Thyroid gland (tissue), 4 donors: Measurements from ENCODE around the gene TRAF7. TPM values are rescaled to one million over a fixed set of nuclear protein-coding genes. Genes with fewer than 3 reads are reported as not detected.

Experiments used
- DNase-seq, 2 donors: peaks; one replicate each; pipeline ENCODE4 v3.0.0-alpha.2; 2019
- H3K27ac ChIP-seq, 3 donors: fragments of 200-600 bp; sonication (generic); 1 replicate in 2 of 3; 2 replicates in 1 of 3; pipeline ENCODE4 v1.5.1; 2016 to 2019; ENCODE audit warnings: mild to moderate bottlenecking in 1 of 3, moderate library complexity in 1 of 3
- H3K27me3 ChIP-seq: fragments of 200-600 bp; sonication (generic); one replicate; pipeline ENCODE4 v1.5.1; 2019
- H3K36me3 ChIP-seq, 2 donors: fragments of 200-600 bp; sonication (generic); one replicate each; pipeline ENCODE4 v1.5.1; 2016 to 2019
- H3K4me1 ChIP-seq, 2 donors: fragments of 200-600 bp; sonication (generic); one replicate each; pipeline ENCODE4 v1.5.1; 2017 to 2019
- H3K4me3 ChIP-seq, 3 donors: fragments of 200-600 bp; sonication (generic); replicated peaks in 1 of 3; 1 replicate in 2 of 3; 2 replicates in 1 of 3; pipeline ENCODE4 v1.5.1; 2016; ENCODE audit warnings: mild to moderate bottlenecking in 1 of 3
- H3K9me3 ChIP-seq: fragments of 200-600 bp; sonication (generic); one replicate; pipeline ENCODE4 v1.5.1; 2017
- POLR2A ChIP-seq, 2 donors: fragments of 450-650 bp; IDR thresholded peaks; one replicate each; pipeline ENCODE4 v1.6.1; 2017; ENCODE audit warnings: antibody characterized with exemption in 2 of 2, mild to moderate bottlenecking in 2 of 2, moderate library complexity in 1 of 2
- WGBS, 2 donors: methylation state at CpG; one replicate each; pipeline ENCODE4 v1.1.5; 2017; 5-methylcytosine and 5-hydroxymethylcytosine counted together
- intact Hi-C: fragments of 100-400 bp; cut with DNase I; formaldehyde crosslinking; loops from one replicate; pipeline ENCODE4 v1.15.1; 2023
- microRNA counts, 2 donors: library from miRNA; unstranded; fragments of <30 nt; microRNA quantifications; one replicate each; lab custom pipeline; 2016 to 2017
- microRNA-seq: library from miRNA; unstranded; fragments of <30 nt; microRNA quantifications from one replicate; pipeline ENCODE4, GENCODE V29; 2016
- small RNA-seq: library from RNA; depleted of rRNA; stranded (forward); fragments of <200 nt; gene quantifications from one replicate; pipeline ENCODE3, GENCODE V24; 2016
- total RNA-seq, 4 donors: library from RNA; depleted of rRNA; stranded (reverse); fragments of >200 nt; gene quantifications; one replicate each; pipeline ENCODE4 v1.2.3, GENCODE V29; 2016
- TF ChIP-seq, protein P1 (sequence below), 6 experiments: fragments of 200-600 bp in 3 of 6; fragments of 450-650 bp in 3 of 6; sonication (generic) in 3 of 6; IDR thresholded peaks; one replicate each; pipeline ENCODE4 v1.5.1; 2016 to 2019; ENCODE audit warnings: antibody characterized with exemption in 6 of 6, mild to moderate bottlenecking in 2 of 6, inconsistent platforms in 1 of 6, moderate library complexity in 1 of 6

The TRAF7 gene
- total RNA-seq, 4 donors from 2014 or later: 27.7 to 51.9 (median 41.5) TPM

GRCh38 chr16:2223221-2223941 is 67.8 kb downstream of the TRAF7 start, which contains the start of gene E4F1:
Gene E4F1 (plus strand): TSS chr16:2223591. CDS start chr16:2223614, 23 bp downstream.
- 0% methylated on average over 47 of the region's 82 CpGs; no CpG with 5 or more reads in 1 of the 2 donors for WGBS, 2 donors
- Histone ChIP-seq H3K4me3 (peak within 1 kb of the TSS; percentile 38 to 94 (median 72)), H3K4me1 (peaks cover 10 to 24% of the 10 kb centered on the region in 2 donors), H3K9me3 (no peaks in the 10 kb centered on the region), H3K36me3 (peaks cover 2 to 5% of the 10 kb centered on the region in 2 donors), H3K27me3 (no peaks in the 10 kb centered on the region), H3K27ac (peak within 1 kb of the TSS; percentile 62 to 86 (median 71))
- DNase-seq: peak; percentile 100
- TF ChIP-seq, protein P1, sequence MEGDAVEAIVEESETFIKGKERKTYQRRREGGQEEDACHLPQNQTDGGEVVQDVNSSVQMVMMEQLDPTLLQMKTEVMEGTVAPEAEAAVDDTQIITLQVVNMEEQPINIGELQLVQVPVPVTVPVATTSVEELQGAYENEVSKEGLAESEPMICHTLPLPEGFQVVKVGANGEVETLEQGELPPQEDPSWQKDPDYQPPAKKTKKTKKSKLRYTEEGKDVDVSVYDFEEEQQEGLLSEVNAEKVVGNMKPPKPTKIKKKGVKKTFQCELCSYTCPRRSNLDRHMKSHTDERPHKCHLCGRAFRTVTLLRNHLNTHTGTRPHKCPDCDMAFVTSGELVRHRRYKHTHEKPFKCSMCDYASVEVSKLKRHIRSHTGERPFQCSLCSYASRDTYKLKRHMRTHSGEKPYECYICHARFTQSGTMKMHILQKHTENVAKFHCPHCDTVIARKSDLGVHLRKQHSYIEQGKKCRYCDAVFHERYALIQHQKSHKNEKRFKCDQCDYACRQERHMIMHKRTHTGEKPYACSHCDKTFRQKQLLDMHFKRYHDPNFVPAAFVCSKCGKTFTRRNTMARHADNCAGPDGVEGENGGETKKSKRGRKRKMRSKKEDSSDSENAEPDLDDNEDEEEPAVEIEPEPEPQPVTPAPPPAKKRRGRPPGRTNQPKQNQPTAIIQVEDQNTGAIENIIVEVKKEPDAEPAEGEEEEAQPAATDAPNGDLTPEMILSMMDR (IDR thresholded peaks at IDR 0.05): no peak
- peak; percentile 31 to 92 for TF ChIP-seq POLR2A (IDR thresholded peaks at IDR 0.05)
- intact Hi-C loops: no loop called here

- Histone ChIP-seq H3K27ac (peak overlapping the region; percentile 30 to 86 (median 62)), H3K36me3 (peaks cover 8 to 11% of the 10 kb centered on the region in 2 donors), H3K4me3 (peak overlapping the region; percentile 38 to 94 (median 72)), H3K9me3 (no peaks in the 10 kb centered on the region), H3K27me3 (no peaks in the 10 kb centered on the region), H3K4me1 (peaks cover 10 to 23% of the 10 kb centered on the region in 2 donors)
- intact Hi-C loops: no loop called here
- 8 to 20% methylated on average over 8 to 19 of the region's 22 CpGs for WGBS, 2 donors
- TF ChIP-seq POLR2A (IDR thresholded peaks at IDR 0.05): no peak
- TF ChIP-seq, protein P1 (IDR thresholded peaks at IDR 0.05): peak in 2 of 6 experiments; percentile 17 to 38
- peak; percentile 59 to 62 for DNase-seq
These were observed 68.4 kb downstream of the TRAF7 start for GRCh38 chr16:2223942-2224486.

- Histone ChIP-seq H3K4me1 (peaks cover 29 to 39% of the 10 kb centered on the region in 2 donors), H3K4me3 (no peak overlapping the region), H3K27me3 (no peaks in the 10 kb centered on the region), H3K27ac (no peak overlapping the region), H3K9me3 (no peaks in the 10 kb centered on the region), H3K36me3 (peaks cover 19 to 24% of the 10 kb centered on the region in 2 donors)
- WGBS, 2 donors: 82 to 87% methylated on average over 9 of the region's 9 CpGs
- no peak for TF ChIP-seq POLR2A (IDR thresholded peaks at IDR 0.05)
- TF ChIP-seq, protein P1 (IDR thresholded peaks at IDR 0.05): no peak
- DNase-seq: no peak
- intact Hi-C loops: no loop called here
These were observed 70.7 kb downstream of the TRAF7 start for GRCh38 chr16:2226245-2226793.

DNA sequence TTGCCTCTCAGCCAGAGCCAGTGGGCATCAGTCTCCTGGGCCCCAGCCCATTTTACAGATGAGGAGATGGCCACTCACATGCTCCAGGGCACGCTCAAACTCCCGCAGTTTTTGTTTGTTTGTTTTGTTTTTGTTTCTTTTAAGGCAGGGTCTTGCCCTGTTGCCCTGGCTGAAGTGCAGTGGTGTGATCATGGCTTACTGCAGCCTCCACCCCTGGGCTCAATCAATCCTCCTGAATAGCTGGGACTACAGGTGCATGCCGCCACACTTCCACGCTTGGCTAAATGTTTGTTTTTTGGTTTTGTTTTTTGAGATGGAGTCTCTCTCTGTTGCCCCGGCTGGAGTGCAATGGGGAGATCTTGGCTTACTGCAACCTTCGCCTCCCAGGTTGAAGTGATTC is 71.3 kb downstream of the TRAF7 start:
- no peak overlapping the region for H3K27ac ChIP-seq
- intact Hi-C loops: no loop called here
- DNase-seq: no peak
- no peaks in the 10 kb centered on the region for H3K27me3 ChIP-seq
- no peak for TF ChIP-seq POLR2A (IDR thresholded peaks at IDR 0.05)
- TF ChIP-seq, protein P1 (IDR thresholded peaks at IDR 0.05): no peak
- H3K4me1 ChIP-seq: peaks cover 35 to 45% of the 10 kb centered on the region in 2 donors
- H3K4me3 ChIP-seq: no peak overlapping the region
- no peaks in the 10 kb centered on the region for H3K9me3 ChIP-seq
- H3K36me3 ChIP-seq: peaks cover 19 to 27% of the 10 kb centered on the region in 2 donors
- WGBS, 2 donors: 87 to 88% methylated on average over 6 of the region's 6 CpGs

MicroRNA genes within 50 kb of the gene (microRNA counts, 767-probe panel; counts per million panel counts)
- microRNA hsa-miR-3180 (lab: Ali Mortazavi, UCI) (0 counts per million in 2 donors), microRNA hsa-miR-4516 (lab: Ali Mortazavi, UCI) (2,751 to 4,876 counts per million in 2 donors)

Small RNAs within 50 kb of the gene (microRNA-seq; reads per million reads assigned to microRNA genes)
- not detected for gene MIR3180-5
- not detected for gene MIR4516
- not detected for gene MIR6511B1

Small RNAs within 50 kb of the gene (small RNA-seq; reads per million reads assigned to genes)
- gene MIR3180-5: not detected
- gene MIR4516: not detected
- not detected for gene RF00019
- not detected for gene SNORD60

Other genes starting within 250 kb of the TRAF7 start
- gene HS3ST6, start 237.4 kb upstream of the TRAF7 start, total RNA-seq: under 1 TPM in 1 of 4 donors, not detected in 3; 0.54 TPM
- gene MSRB1, start 212.6 kb upstream of the TRAF7 start, total RNA-seq: 10 to 100 TPM in 2 of 4 donors, 1 to 10 TPM in 2; 5.0 to 43.7 (median 12.4) TPM
- gene RPL3L, start 201.1 kb upstream of the TRAF7 start, total RNA-seq: not detected
- gene NDUFB10, start 196.2 kb upstream of the TRAF7 start, total RNA-seq: 100 to 1,000 TPM; 174 to 325 (median 284) TPM
- gene RPS2, start 191.0 kb upstream of the TRAF7 start, total RNA-seq: 1,000 to 10,000 TPM in 3 of 4 donors, 100 to 1,000 TPM in 1; 976 to 2,244 (median 1,167) TPM
- gene RNF151, start 188.9 kb upstream of the TRAF7 start, total RNA-seq: not detected
- gene TBL3, start 183.7 kb upstream of the TRAF7 start, total RNA-seq: 10 to 100 TPM; 34.4 to 91.8 (median 53.7) TPM
- gene NOXO1, start 174.3 kb upstream of the TRAF7 start, total RNA-seq: not detected
- 10 to 100 TPM in 3 of 4 donors, 1 to 10 TPM in 1; 7.8 to 37.2 (median 22.3) TPM for gene GFER, start 171.6 kb upstream of the TRAF7 start, total RNA-seq
- not detected for gene SYNGR3, start 165.8 kb upstream of the TRAF7 start, total RNA-seq
- gene ZNF598, start 146.0 kb upstream of the TRAF7 start, total RNA-seq: 10 to 100 TPM; 19.0 to 38.4 (median 27.4) TPM
- under 1 TPM in 2 of 4 donors, not detected in 2; 0.54 to 0.63 TPM for gene NPW, start 136.0 kb upstream of the TRAF7 start, total RNA-seq
- gene NHERF2, start 128.9 kb upstream of the TRAF7 start, total RNA-seq: 100 to 1,000 TPM in 1 of 4 donors, 10 to 100 TPM in 3; 73.8 to 146 (median 81.6) TPM
- gene NTHL1, start 107.9 kb upstream of the TRAF7 start, total RNA-seq: 10 to 100 TPM in 3 of 4 donors, 1 to 10 TPM in 1; 6.1 to 38.7 (median 25.0) TPM
- gene TSC2, start 107.8 kb upstream of the TRAF7 start, total RNA-seq: 100 to 1,000 TPM; 101 to 148 (median 109) TPM
- 100 to 1,000 TPM in 1 of 4 donors, 10 to 100 TPM in 3; 66.9 to 153 (median 87.7) TPM for gene PKD1, start 19.9 kb upstream of the TRAF7 start, total RNA-seq
- gene RAB26, start 7.2 kb upstream of the TRAF7 start, total RNA-seq: 1 to 10 TPM in 1 of 4 donors, under 1 TPM in 2, not detected in 1; 0.40 to 1.6 (median 0.89) TPM
- gene CASKIN1, start 40.8 kb downstream of the TRAF7 start, total RNA-seq: 1 to 10 TPM in 1 of 4 donors, under 1 TPM in 3; 0.13 to 1.2 (median 0.40) TPM
- 10 to 100 TPM; 61.0 to 95.6 (median 63.1) TPM for gene MLST8, start 49.7 kb downstream of the TRAF7 start, total RNA-seq
- gene BRICD5, start 55.1 kb downstream of the TRAF7 start, total RNA-seq: 10 to 100 TPM in 2 of 4 donors, 1 to 10 TPM in 2; 3.8 to 44.6 (median 12.0) TPM
- 10 to 100 TPM; 13.4 to 44.0 (median 28.8) TPM for gene PGP, start 59.1 kb downstream of the TRAF7 start, total RNA-seq
- gene E4F1, start 67.8 kb downstream of the TRAF7 start, total RNA-seq: 10 to 100 TPM; 35.3 to 55.7 (median 41.3) TPM
- 1 to 10 TPM in 3 of 4 donors, under 1 TPM in 1; 0.88 to 4.5 (median 1.4) TPM for gene DNASE1L2, start 80.7 kb downstream of the TRAF7 start, total RNA-seq
- gene ECI1, start 95.8 kb downstream of the TRAF7 start, total RNA-seq: 100 to 1,000 TPM; 104 to 208 (median 169) TPM
- gene RNPS1, start 112.3 kb downstream of the TRAF7 start, total RNA-seq: 100 to 1,000 TPM; 127 to 158 (median 141) TPM
- gene ABCA3, start 184.9 kb downstream of the TRAF7 start, total RNA-seq: 10 to 100 TPM; 36.5 to 66.7 (median 60.4) TPM